ENCODE results near the gene ZKSCAN1.
A peak's percentile ranks its signal among the peaks of the same experiment; 100 is the strongest.
"Not testable (repeated sequence)": the region's sequence is repeated elsewhere in the genome, so short reads cannot be mapped to it uniquely, and the experiment has no call there.

Gene ZKSCAN1

DNA sequence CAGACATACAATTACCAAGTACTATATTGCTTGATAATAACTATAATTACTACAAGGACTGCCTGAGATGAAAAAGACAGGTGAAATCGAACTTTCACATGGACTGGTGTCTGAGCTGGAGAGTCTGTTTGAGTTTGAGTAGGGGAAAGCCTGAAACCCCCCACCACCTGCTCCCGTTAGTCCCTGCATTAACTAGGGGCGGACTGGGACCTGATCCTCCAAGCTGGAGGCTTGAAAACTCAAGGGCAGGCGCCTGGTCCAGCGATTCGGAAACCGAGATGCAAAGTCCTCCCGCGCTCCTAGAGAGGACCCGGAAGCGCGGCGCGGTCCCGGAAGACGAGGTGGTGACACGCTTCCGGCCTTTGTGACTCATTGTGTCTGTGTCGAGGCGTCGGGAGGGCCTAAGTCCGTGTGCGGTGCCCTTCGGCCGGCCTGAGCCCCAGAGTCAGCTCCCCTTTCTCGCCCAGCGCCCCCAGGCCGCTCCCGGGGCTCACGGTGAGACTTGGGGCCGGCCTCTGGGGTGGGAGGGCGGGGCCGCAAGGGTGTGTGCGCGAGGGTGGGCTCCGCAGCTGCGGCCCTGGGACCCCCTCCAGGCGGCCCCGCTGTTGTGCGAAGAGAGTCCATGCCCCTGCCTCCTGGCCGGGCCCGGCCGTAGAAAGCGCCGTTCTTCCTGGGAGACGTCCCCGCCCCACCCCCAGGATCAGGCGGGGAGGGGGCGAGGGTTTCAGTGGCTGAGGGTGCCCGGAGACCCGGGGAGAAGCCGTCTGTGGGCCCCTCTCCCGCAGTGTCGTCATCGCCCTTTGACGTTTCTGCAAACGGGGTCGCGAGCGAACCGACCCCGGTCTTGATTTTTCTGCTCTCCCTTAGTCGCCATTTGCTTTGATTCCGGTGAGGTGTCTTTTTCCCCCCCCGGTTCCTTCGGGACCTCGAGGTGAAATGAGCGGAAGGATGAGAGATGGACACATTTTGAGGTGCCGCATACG is at the start of gene ZKSCAN1:
TSS of gene ZKSCAN1 (plus strand) at position 365 of the 983 bp plus-strand sequence. CDS start 7,911 bp downstream, outside the sequence.
- peak; percentile 90 for DNase-seq

- DNase-seq, result no peak
Observed at GRCh38 chr7:99969298-99969697, 46.1 kb upstream of the ZKSCAN1 start.

DNA sequence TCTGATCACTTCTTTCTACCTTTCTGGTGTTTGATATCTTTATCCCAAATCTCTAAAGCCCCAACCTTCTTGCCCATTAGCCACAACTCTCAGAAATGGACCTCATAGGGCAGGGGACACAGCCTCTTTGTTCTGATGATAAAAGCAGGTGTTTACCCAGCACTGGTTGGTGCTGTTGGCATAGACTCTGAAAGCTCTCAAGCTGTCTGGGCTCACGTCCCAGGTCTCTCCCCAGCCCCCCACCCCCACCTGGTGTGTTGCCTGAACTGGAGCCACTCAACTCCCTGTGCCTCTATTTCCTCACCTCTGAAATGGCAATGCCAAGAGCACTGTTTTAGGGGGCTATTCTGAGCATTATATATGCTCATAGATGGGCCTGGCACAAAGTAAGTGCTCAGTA is 45.6 kb upstream of the ZKSCAN1 start:
- not testable (repeated sequence) for DNase-seq

DNA sequence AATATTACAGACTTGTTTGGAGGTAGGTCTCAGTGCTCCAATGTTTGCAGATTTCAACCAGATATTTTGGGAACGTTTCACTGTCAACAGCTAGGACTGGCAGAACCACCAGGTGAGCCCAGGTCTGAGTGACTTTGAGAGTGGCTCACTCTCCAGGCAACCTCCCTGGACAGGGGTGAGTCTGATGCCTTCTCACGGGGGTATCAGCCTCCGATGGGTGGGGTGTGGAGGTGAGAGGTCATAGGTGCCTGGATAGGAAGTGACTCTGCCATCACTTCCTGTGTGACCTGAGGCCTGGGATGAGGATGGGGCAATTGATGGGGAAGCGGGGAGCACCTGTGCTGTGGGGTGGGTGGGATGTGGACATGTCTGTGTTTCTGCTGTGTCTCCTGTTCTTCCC is 44.2 kb upstream of the ZKSCAN1 start:
- DNase-seq, result no peak

GRCh38 chr7:99973817-99974216 is 41.6 kb upstream of the ZKSCAN1 start:
- DNase-seq, result not testable (repeated sequence)

DNA sequence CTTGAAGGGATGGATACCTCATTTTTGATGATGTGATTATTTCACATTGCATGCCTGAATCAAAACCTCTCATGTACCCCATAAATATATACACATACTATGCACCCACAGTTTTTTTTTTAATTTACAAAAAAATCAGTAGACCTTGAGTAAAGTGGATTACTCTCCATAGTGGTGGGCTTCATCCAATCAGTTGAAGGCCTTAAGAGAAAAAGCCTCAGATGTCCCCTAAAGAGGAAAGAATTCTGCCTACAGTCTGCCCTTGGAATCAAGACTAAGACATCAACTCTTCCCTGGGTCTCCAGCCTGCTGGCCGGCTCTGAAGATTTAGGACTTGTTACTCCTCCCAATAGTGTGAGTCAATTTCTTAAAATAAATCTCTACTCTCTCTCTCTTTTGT is 40.7 kb upstream of the ZKSCAN1 start:
- DNase-seq, result no peak

DNA sequence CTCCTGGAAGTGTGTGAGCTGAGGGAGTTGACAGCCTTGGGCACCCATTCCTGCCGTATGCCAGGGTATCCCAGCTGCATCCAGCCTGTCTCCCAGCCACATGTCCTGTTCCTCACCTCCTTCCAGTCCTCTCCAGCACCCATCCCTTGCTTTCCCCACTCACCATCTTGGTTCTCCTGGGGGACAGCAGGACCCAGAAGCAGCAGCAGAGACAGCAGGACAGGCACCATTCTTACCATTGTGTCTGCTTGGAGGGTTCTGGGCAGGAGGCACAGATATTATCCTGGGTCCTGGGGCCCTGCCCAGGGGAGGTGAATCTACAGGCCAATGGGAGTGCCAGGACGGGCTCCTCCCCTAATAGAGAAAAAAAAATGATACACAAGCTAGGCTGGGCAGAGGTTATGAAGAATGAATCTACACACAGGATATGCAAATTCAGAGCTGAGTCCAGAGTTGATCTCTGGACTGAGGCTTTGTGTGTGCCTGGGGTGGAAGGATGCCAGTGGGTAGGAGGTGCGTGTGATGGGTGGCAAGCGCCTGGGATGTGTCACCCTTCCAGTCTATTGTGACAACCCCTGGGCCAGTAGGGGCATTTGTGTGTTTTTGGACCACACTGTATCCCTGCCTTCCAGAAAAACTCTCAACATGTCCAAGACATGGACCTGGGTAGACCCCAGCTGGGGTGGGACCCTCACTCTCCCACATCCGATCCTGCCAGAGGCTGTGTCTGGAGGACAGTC is 39.4 kb upstream of the ZKSCAN1 start, which contains the start of gene AZGP1:
TSS of gene AZGP1 (minus strand) at position 250 of the 740 bp plus-strand sequence. CDS start at position 239, 11 bp downstream.
- DNase-seq, result no peak

GRCh38 chr7:99976626-99977025 is 38.8 kb upstream of the ZKSCAN1 start:
- no peak for DNase-seq

DNA sequence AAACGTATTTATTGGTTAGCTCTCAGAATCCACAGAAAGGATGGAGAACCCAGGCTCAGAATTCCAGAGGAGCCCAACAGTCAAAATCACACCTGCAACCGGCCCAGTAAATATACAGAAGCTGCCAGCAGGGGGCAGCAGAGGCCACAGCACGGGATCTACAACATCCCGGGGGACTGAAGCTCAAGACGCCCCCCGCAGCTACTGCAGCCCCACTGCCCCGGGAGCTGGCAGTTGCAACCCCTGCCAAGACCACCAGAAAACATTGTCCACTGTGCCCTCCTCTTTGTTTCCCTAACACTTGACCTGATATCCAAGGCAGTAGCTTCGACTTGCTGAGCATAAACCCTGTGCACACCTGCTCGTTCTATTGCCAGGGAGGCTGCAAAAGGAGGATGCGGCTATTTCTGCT is 35.6 kb upstream of the ZKSCAN1 start:
- DNase-seq, result peak; percentile 62 to 68

- not testable (repeated sequence) for DNase-seq
Observed at GRCh38 chr7:99980448-99980872, 34.9 kb upstream of the ZKSCAN1 start.

DNA sequence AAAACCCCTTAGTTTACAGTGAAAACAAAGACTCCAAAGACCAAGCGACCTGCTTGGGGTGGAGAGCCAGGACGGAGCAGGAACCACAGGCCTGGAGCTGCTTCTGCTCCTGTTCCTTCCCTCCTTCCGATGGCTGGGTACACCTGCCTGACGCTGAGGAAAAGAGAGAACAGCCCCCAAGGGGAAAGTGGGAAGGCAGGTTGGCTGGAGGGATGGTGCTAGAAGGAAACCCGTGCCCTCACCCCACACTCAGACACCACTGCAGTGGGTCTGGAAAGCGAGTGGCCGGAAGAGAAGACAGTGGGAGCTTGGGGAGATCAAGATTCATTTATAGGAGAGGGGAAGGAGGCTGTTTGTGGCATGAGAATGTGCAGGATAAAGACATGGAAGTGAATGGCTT is 34.3 kb upstream of the ZKSCAN1 start:
- DNase-seq, result not testable (repeated sequence)

- DNase-seq, result no peak
Observed at GRCh38 chr7:99984593-99984992, 30.8 kb upstream of the ZKSCAN1 start.

DNA sequence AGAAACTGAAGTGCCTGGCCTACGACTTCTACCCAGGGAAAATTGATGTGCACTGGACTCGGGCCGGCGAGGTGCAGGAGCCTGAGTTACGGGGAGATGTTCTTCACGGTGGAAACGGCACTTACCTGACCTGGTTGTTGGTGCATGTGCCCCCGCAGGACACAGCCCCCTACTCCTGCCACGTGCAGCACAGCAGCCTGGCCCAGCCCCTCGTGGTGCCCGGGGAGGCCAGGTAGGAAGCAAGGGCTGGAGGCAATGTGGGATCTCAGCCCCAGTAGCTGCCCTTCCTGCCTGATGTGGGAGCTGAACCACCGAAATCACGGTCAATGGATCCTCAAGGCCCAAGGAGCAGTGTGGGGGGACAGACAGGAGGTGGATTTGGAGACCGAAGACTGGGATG is 28.1 kb upstream of the ZKSCAN1 start:
- not testable (repeated sequence) for DNase-seq

- no peak for DNase-seq
Observed at GRCh38 chr7:99987846-99988245, 27.6 kb upstream of the ZKSCAN1 start.

GRCh38 chr7:99990460-99990852 is 24.9 kb upstream of the ZKSCAN1 start:
- no peak for DNase-seq

GRCh38 chr7:99991543-99991942 is 23.9 kb upstream of the ZKSCAN1 start:
- not testable (repeated sequence) for DNase-seq

DNA sequence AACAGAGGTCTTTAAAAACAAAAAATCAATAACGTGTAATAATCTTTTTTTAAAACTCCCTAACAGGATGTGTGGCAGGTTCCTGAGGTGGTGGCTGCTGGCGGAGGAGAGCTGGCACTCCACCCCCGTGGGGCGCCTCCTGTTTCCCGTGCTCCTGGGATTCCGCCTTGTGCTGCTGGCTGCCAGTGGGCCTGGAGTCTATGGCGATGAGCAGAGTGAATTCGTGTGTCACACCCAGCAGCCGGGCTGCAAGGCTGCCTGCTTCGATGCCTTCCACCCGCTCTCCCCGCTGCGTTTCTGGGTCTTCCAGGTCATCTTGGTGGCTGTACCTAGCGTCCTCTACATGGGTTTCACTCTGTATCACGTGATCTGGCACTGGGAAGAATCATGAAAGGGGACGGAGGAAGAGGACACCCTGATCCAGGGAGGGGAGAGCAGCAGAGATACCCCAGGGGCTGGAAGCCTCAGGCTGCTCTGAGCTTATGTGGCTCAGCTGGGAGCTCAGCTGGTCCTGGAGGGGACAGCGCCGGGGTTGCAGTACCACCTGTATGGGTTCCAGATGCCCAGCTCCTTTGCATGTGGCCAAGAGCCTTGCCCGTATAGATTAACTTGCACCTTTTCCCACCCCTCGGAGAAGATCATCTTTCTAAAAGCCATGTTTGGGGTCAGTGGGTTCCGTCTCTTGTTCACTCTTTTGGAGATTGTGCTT is 22.9 kb upstream of the ZKSCAN1 start:
- DNase-seq, result no peak

DNA sequence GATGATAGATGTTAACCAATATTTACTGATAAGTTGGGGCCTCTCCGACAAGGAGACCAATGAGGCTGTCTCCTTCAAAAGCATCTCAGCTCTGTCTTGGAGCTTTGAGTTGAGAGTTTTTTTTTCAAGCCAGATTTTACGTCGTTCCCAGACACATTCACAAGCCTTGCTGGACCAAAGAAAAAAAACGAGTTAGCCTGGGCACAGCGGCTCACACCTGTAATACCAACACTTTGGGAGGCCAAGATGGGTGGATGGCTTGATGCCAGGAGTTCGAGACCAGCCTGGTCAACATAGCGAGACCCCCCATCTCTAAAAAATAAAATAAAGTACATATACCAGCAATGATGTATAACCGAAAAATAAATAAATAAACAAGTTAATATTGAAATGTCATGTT is 20.6 kb upstream of the ZKSCAN1 start:
- no peak for DNase-seq

- no peak for DNase-seq
Observed at GRCh38 chr7:99996755-99997544, 18.4 kb upstream of the ZKSCAN1 start.

GRCh38 chr7:99997545-99998137 is 17.8 kb upstream of the ZKSCAN1 start:
- DNase-seq, result peak; percentile 82

DNA sequence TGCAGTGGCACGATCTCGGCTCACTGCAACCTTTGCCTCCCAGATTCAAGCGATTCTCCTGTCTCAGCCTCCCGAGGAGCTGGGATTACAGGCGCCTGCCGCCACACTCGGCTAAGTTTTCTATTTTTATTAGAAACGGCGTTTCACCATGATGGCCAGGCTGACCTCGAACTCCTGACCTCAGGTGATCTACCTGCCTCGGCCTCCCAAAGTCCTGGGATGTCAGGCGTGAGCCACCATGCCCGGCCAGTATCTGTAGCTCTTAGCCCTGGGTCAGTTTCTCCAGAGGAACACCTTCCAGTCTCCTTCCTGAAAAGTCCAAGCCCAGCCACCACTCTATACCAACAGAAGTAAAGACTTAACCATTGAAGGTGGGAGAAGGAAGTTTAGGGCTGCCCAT is 15.2 kb upstream of the ZKSCAN1 start:
- DNase-seq, result no peak

Measured in CD4-positive, alpha-beta T cell treated with Interleukin-4 for 1 hour (primary cell).